ENCODE data around the gene WDR26.

GRCh38 chr1:224425279-224425884 is 9.2 kb downstream of the WDR26 start:
- no peak for TF ChIP-seq CTCF (conservative IDR thresholded peaks at IDR 0.05)
- TF ChIP-seq ZFX (IDR thresholded peaks at IDR 0.05), result no peak
